Stimulated activated naive B cell treated with anti-CD40 and anti-IgM and Interleukin-4, amounts not matched to agents 10 μg/mL and 1 μg/mL and 100 μg/mL, for 72 hours (primary cell): ENCODE measurements around the gene C11orf68.
"Not testable (repeated sequence)": the region's sequence is repeated elsewhere in the genome, so short reads cannot be mapped to it uniquely, and the experiment has no call there.

Experiments used
- ATAC-seq, 2 donors: fragments of 150-1000 bp; cut with Tn5 transposase; replicated peaks; 2 replicates each; pipeline ENCODE4 v1.10.0; 2021; ENCODE audit warnings: moderate library complexity in 1 of 2
- DNase-seq: peaks from one replicate; pipeline ENCODE4 v3.0.0; 2021
- H3K27ac Mint-ChIP-seq: one replicate; pipeline ENCODE4 v1.8.0; 2022; ENCODE audit warnings: mild to moderate bottlenecking, mixed read lengths
- H3K27me3 Mint-ChIP-seq, 2 donors: one replicate each; pipeline ENCODE4 v1.8.0; 2022; ENCODE audit warnings: mixed read lengths in 2 of 2
- H3K36me3 Mint-ChIP-seq, 2 donors: one replicate each; pipeline ENCODE4 v1.8.0; 2022; ENCODE audit warnings: mixed read lengths in 2 of 2, mild to moderate bottlenecking in 1 of 2
- H3K4me1 Mint-ChIP-seq, 2 donors: one replicate each; pipeline ENCODE4 v1.8.0; 2022; ENCODE audit warnings: mixed read lengths in 2 of 2, mild to moderate bottlenecking in 1 of 2
- H3K4me3 Mint-ChIP-seq, 2 donors: one replicate each; pipeline ENCODE4 v1.8.0; 2022; ENCODE audit warnings: mild to moderate bottlenecking in 2 of 2, mixed read lengths in 2 of 2, moderate library complexity in 1 of 2
- H3K9me3 Mint-ChIP-seq, 2 donors: one replicate each; pipeline ENCODE4 v1.8.0; 2022; ENCODE audit warnings: mixed read lengths in 2 of 2, mild to moderate bottlenecking in 1 of 2

The C11orf68 gene

DNA sequence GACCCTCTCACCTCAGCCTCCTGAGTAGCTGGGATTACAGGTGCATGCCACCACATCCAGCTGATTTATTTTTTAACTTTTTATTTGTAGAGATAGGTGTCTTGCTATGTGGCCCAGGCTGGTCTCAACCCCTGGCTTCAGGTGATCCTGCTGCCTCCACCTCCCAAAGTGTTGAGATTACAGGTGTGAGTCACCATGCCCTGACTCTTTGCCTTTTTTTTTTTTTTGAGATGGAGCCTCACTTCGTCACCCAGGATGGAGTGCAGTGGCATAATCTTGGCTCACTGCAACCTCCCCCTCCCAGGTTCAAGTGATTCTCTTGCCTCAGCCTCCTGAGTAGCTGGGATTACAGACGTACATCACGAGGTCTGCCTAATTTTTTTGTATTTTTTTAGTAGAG lies 32.8 kb upstream of the C11orf68 start:
- not testable (repeated sequence) for ATAC-seq, H3K9me3 Mint-ChIP-seq, DNase-seq, H3K4me3 Mint-ChIP-seq, H3K27ac Mint-ChIP-seq, H3K4me1 Mint-ChIP-seq, H3K36me3 Mint-ChIP-seq
- H3K27me3 Mint-ChIP-seq, result peaks cover 5 to 13% of the 10 kb centered on the region in 2 donors

DNA sequence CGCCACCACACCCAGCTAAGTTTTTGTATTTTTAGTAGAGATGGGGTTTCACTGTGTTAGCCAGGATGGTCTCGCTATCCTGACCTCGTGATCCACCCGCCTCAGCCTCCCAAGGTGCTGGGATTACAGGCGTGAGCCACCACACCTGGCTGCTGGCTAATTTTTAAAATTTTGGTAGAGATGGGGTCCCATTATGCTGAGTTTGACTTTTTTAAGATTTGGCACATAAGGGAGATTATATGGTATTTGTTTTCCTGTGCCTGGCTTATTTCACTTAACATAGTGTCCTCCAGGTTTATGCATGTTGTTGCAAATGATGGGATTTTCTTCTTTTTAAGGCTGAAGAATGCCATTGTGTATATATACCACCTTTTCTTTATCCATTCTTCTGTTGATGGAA lies 31.8 kb upstream of the C11orf68 start:
- not testable (repeated sequence) for H3K4me3 Mint-ChIP-seq, H3K36me3 Mint-ChIP-seq, H3K9me3 Mint-ChIP-seq, H3K27ac Mint-ChIP-seq, DNase-seq, ATAC-seq, H3K4me1 Mint-ChIP-seq
- H3K27me3 Mint-ChIP-seq, result peaks cover 5 to 13% of the 10 kb centered on the region in 2 donors

DNA sequence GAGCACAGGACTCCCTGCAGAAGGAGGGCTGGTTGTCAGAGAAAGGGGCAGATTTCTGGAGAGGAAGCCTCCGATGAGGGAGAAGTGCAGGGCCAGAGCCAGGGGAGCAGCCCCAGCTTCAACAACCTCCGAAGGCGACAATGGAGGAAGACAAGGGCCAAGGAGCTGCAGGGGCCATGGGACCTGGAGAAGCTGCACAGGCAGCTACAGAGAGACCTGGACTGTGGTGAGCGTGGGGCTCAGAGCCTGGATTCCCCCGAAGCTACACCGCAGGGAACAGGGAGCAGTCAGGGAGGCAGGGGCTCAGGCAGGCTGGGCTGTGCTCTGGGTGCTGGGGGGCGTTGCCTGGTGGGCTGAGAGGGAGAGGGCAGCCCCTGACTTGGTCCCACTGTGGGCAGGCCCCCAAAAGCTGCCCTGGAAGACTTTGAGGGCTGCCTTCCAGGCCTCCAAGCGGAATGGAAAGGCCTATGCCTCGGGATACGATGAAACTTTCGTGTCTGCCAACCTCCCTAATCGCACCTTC lies 28.8 kb upstream of the C11orf68 start:
- DNase-seq (no peak), ATAC-seq (no peak)
- Mint-ChIP-seq H3K27ac (no peak overlapping the region), H3K9me3 (no peaks in the 10 kb centered on the region), H3K36me3 (no peaks in the 10 kb centered on the region), H3K27me3 (peaks cover 5 to 13% of the 10 kb centered on the region in 2 donors), H3K4me1 (no peaks in the 10 kb centered on the region), H3K4me3 (no peak overlapping the region)

DNA sequence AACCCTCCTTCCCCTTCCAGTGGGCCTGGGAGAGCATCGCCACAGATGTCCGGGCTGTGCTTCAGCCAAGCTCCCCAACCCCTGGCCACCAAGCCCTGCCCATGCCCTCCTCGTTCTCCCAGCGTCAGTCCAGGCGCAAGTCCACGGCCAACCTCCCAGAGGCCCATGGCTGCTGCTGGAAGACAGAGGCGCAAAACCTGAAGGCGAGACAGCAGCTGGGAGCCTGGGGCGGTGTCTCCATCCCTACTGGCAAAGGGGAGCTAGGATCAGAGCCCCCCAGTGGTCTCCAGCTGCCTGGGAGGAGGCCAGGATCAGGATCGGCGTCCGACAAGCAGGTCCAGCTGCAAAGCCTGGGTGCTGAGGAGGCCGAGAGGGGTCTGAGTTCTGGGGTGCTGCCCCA lies 28.3 kb upstream of the C11orf68 start:
- H3K4me3 Mint-ChIP-seq, result no peak overlapping the region
- H3K36me3 Mint-ChIP-seq, result no peaks in the 10 kb centered on the region
- peaks cover 5 to 13% of the 10 kb centered on the region in 2 donors for H3K27me3 Mint-ChIP-seq
- H3K27ac Mint-ChIP-seq, result no peak overlapping the region
- no peaks in the 10 kb centered on the region for H3K4me1 Mint-ChIP-seq
- DNase-seq, result no peak
- no peak for ATAC-seq
- H3K9me3 Mint-ChIP-seq, result no peaks in the 10 kb centered on the region

DNA sequence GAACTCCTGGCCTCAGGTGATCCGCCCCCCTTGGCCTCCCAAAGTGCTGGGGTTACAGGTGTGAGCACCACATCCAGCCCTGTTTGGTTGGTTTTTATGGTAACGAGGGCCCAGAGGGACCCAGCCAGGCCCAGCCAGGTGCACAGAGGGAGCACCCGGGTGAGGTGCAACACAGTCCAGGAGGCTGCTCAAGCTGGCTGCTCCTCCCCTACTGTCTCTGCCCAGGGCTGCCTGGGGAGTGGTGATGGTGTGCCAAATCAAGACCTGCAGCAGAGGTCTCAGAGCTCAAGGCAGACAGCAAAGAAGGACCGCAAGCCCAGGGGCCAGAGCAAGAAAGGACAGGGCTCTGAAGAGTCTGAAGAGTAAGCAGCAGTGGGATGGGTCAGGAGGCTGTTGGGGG lies 27.8 kb upstream of the C11orf68 start:
- no peak for DNase-seq
- no peaks in the 10 kb centered on the region for H3K9me3 Mint-ChIP-seq
- no peak overlapping the region for H3K4me3 Mint-ChIP-seq
- no peaks in the 10 kb centered on the region for H3K36me3 Mint-ChIP-seq
- peaks cover 5 to 13% of the 10 kb centered on the region in 2 donors for H3K27me3 Mint-ChIP-seq
- no peak overlapping the region for H3K27ac Mint-ChIP-seq
- ATAC-seq, result no peak
- peaks cover under 1 to 2% of the 10 kb centered on the region in 2 donors for H3K4me1 Mint-ChIP-seq

DNA sequence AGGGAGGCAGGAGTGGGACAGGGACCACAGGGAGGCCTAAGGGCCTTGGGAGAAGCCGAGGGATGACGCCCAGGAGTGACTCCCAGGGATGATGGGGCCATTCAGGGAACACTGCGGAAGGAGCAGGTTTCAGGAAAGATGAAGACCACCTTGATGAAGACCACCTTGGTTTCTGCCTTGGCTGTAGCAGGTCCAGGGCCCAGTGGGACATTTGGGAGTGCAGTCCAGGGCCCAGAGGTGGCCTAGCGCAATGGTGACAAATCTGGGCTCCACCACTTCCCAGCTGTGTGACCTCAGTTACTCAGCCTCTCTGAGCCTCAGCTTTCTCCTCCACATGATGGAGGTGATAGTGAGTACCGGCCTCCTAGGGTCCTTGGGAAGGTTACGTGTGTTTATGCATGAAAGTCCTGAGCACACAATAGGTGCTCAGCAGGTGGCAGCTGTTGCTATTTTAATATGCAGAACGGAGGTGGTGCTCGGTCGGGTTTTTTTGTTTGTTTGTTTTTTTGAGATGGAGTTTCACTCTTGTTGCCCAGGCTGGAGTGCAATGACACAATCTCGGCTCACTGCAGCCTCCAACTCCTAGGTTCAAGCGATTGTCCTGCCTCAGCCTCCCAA lies 27.2 kb upstream of the C11orf68 start:
- Mint-ChIP-seq H3K9me3 (no peaks in the 10 kb centered on the region), H3K27ac (no peak overlapping the region), H3K27me3 (peaks cover 5 to 13% of the 10 kb centered on the region in 2 donors), H3K4me1 (peaks cover 6 to 8% of the 10 kb centered on the region in 2 donors), H3K36me3 (no peaks in the 10 kb centered on the region), H3K4me3 (no peak overlapping the region)
- ATAC-seq (no peak), DNase-seq (no peak)

DNA sequence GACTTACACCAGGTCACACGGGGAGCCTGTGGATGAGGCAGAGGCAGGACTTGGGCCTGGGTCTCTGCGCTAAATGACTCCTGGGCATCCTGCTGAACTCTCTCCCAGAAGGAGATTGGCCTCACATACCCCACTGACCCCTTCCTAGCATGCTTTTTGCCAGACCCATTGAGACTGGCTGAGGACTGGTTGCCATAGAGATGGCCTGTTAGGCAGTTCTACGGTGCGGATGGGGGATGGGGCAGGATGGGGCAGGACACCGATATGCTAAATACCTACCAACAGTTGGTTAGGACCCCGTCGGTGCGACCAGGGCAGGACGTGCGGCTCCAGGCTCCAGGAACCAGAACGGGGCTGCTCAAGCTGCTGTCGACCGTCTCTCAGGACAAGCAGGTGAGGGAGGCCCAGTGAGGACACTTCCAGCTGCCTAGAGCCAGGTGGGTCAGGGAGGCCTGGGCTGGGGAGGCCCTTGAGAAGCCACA lies 26.6 kb upstream of the C11orf68 start, which contains the start of gene TSGA10IP:
TSS of gene TSGA10IP (plus strand) at position 51 of the 482 bp plus-strand sequence. CDS start at position 247, 196 bp downstream.
- no peaks in the 10 kb centered on the region for H3K9me3 Mint-ChIP-seq
- peaks cover 11 to 14% of the 10 kb centered on the region in 2 donors for H3K4me1 Mint-ChIP-seq
- ATAC-seq (no peak), DNase-seq (no peak)
- no peak within 1 kb of the TSS for H3K27ac Mint-ChIP-seq
- peaks cover 5 to 13% of the 10 kb centered on the region in 2 donors for H3K27me3 Mint-ChIP-seq
- H3K4me3 Mint-ChIP-seq, result no peak within 1 kb of the TSS
- H3K36me3 Mint-ChIP-seq, result no peaks in the 10 kb centered on the region

DNA sequence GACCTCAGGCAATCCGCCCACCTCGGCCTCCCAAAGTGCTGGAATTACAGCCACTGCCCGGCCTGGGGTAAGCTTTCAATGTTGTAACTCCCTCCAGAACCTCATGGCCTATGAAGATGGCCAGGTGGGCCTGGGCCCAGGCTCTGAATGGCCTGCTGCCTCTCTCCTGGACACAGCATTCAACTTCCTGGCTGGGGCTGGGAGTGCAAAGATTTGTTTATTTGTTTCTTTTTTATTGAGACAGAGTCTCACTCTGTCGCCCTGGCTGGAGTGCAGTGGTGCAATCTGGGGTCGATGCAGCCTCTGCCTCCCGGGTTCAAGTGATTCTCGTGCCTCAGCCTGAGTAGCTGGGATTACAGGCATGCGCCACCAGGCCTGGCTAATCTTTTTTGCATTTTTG lies 25.9 kb upstream of the C11orf68 start:
- H3K27ac Mint-ChIP-seq, result no peak overlapping the region
- H3K4me3 Mint-ChIP-seq, result no peak overlapping the region
- no peaks in the 10 kb centered on the region for H3K36me3 Mint-ChIP-seq
- DNase-seq (no peak), ATAC-seq (no peak)
- H3K9me3 Mint-ChIP-seq, result no peaks in the 10 kb centered on the region
- peaks cover 14 to 15% of the 10 kb centered on the region in 2 donors for H3K4me1 Mint-ChIP-seq
- H3K27me3 Mint-ChIP-seq, result peaks cover 5 to 13% of the 10 kb centered on the region in 2 donors

DNA sequence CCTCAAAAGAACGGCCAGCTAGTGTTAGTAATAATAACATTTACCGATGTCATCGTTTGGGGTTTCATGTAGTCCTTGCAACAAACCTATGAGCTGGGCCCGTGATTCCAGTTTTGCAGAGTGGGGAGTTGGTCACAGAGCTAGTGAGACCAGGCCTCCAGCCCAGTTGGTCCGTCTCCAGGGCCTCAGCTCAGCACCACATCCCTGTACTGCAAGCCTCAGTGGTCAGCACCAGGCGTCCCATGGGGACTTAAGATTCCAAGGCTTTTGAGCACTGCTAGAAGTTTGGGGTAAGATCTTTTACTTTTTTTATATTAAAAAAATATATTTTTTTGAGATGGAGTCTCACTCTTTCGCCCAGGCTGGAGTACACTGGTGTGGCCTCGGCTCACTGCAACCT lies 25.3 kb upstream of the C11orf68 start:
- DNase-seq (no peak), ATAC-seq (no peak)
- H3K9me3 Mint-ChIP-seq, result no peaks in the 10 kb centered on the region
- H3K36me3 Mint-ChIP-seq, result no peaks in the 10 kb centered on the region
- peaks cover 14 to 15% of the 10 kb centered on the region in 2 donors for H3K4me1 Mint-ChIP-seq
- no peak overlapping the region for H3K27ac Mint-ChIP-seq
- H3K4me3 Mint-ChIP-seq, result no peak overlapping the region
- H3K27me3 Mint-ChIP-seq, result peaks cover 5 to 13% of the 10 kb centered on the region in 2 donors

DNA sequence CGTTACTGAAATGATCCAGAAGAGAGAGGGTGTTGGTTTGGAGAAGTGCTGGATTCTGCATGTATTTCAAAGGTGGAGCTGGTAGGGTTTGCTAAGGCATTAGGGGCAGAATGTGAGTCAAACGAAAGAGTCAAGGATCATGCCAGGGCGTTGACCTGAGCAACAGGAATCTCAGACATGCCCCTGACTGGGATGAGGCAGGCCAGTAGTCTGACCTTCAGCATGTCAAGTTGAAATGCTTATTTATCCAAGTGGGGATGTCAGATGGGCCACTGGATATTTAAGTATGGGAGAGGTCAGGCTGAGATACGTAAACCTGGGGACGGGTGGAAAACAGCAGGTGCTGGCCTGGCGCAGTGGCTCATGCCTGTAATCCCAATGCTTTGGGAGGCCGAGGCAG lies 23.7 kb upstream of the C11orf68 start:
- Mint-ChIP-seq H3K27me3 (peaks cover 4 to 10% of the 10 kb centered on the region in 2 donors), H3K27ac (peak overlapping the region; percentile 25), H3K4me1 (peaks cover 14 to 15% of the 10 kb centered on the region in 2 donors), H3K9me3 (no peaks in the 10 kb centered on the region), H3K4me3 (no peak overlapping the region), H3K36me3 (no peaks in the 10 kb centered on the region)
- DNase-seq, result no peak
- no peak for ATAC-seq

DNA sequence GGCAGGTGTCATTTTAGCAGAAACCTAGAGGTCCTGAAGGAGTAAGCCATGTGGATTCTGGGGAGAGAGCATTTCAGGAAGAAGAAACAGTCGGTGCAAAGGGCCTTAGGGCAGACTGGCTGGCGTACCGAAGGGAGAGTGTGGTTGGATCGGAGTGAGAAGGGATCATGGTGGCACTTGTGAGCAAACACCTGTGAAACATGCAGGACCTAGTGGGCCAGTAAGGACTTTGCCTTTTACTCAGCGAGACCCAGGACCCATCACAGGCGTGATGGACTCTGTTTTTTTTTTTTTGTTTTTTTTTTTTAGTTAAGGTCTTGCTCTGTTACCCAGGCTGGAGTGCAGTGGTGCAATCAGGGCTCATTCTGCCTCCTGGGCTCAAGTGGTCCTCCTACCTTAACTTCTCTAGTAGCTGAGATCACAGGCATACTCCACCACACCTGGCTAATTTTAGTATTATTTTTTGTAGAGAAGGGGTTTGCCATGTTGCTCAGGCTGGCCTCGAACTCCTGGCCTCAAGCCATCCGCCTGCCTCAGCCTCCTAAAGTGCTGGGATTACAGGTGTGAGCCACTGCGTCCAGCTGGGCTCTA lies 23.0 kb upstream of the C11orf68 start:
- Mint-ChIP-seq H3K9me3 (no peaks in the 10 kb centered on the region), H3K36me3 (no peaks in the 10 kb centered on the region), H3K4me1 (peaks cover 14 to 15% of the 10 kb centered on the region in 2 donors), H3K4me3 (peak overlapping the region; percentile 26 to 40), H3K27me3 (peaks cover 0 to 11% of the 10 kb centered on the region in 2 donors), H3K27ac (peak overlapping the region; percentile 79)
- ATAC-seq (no peak), DNase-seq (no peak)

DNA sequence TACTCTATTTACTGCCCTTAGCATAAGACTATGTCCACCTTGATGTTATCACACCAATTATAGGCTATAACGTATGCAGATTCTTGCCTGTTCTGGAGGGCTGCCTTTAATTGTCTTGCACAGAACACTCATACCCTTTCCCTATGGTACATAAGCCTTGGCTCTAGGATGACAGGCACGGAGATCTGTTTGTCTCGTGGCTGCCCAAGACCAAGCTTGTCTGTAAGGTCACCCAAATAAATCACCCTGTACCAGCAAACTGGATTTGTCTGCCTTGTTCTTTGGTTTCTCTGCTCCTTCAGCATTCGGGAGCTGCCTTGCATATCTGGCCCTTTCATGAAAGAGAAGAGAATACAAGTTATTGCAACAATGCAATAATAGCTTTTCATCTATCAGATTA lies 18.9 kb upstream of the C11orf68 start:
- no peaks in the 10 kb centered on the region for H3K36me3 Mint-ChIP-seq
- DNase-seq (no peak), ATAC-seq (no peak)
- peaks cover 14 to 15% of the 10 kb centered on the region in 2 donors for H3K4me1 Mint-ChIP-seq
- no peak overlapping the region for H3K4me3 Mint-ChIP-seq
- H3K9me3 Mint-ChIP-seq, result no peaks in the 10 kb centered on the region
- H3K27me3 Mint-ChIP-seq, result peaks cover 0 to 11% of the 10 kb centered on the region in 2 donors
- no peak overlapping the region for H3K27ac Mint-ChIP-seq

DNA sequence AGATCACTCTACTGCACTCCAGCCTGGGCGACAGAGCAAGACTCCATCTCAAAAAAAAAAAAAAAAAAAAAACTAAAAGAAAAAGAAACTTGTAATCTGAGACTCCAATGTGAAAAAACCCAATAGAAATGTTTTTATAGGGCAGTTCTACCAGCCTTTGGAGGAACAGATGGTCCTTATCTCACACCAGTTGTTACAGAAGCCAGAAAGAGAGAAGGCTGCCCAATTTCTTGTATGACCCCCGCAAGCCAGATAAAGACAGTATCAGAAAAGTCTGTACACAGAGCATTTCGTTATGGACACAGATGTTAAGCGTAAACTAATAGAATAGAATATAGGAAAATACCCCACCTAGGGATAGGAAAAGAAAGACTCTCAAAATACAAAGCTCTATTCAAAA lies 15.2 kb upstream of the C11orf68 start:
- Mint-ChIP-seq H3K36me3 (no peaks in the 10 kb centered on the region), H3K27me3 (peaks cover 0 to 11% of the 10 kb centered on the region in 2 donors), H3K27ac (no peak overlapping the region), H3K4me3 (no peak overlapping the region), H3K9me3 (no peaks in the 10 kb centered on the region), H3K4me1 (peaks cover 4 to 14% of the 10 kb centered on the region in 2 donors)
- no peak for DNase-seq
- ATAC-seq, result no peak

DNA sequence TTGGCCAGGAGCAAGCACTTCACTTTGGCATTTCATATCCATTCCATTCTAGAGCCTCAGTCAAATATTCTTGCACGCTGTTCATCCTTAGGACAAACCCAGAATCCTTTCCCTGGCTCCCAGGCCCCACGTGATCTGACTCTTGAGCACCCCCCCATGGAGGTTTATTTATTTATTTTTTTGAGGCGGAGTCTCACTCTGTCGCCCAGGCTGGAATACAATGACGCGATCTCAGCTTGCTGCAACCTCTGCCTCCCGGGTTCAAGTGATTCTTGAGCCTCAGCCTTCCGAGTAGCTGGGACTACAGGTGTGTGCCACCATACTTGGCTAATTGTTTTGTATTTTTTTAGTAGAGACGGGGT lies 13.7 kb upstream of the C11orf68 start:
- Mint-ChIP-seq H3K4me1 (peaks cover 18 to 28% of the 10 kb centered on the region in 2 donors), H3K27me3 (peaks cover 0 to 6% of the 10 kb centered on the region in 2 donors), H3K9me3 (no peaks in the 10 kb centered on the region), H3K4me3 (no peak overlapping the region), H3K36me3 (no peaks in the 10 kb centered on the region), H3K27ac (no peak overlapping the region)
- DNase-seq, result no peak
- no peak for ATAC-seq
